Body of pancreas (tissue), 4 donors: Measurements from ENCODE around the gene CFAP61.

Experiments
- POLR2A ChIP-seq, 3 donors: fragments of 450-650 bp; IDR thresholded peaks; one replicate each; pipeline ENCODE4 v1.6.1; 2016; ENCODE audit warnings: antibody characterized with exemption in 3 of 3, mild to moderate bottlenecking in 2 of 3
- TF ChIP-seq, protein P1 (sequence below), 7 experiments: fragments of 450-650 bp in 4 of 7; fragments of 200-600 bp in 3 of 7; sonication (generic) in 3 of 7; IDR thresholded peaks; one replicate each; pipeline ENCODE4 v1.5.1; 2016 to 2019; ENCODE audit warnings: antibody characterized with exemption in 7 of 7

DNA sequence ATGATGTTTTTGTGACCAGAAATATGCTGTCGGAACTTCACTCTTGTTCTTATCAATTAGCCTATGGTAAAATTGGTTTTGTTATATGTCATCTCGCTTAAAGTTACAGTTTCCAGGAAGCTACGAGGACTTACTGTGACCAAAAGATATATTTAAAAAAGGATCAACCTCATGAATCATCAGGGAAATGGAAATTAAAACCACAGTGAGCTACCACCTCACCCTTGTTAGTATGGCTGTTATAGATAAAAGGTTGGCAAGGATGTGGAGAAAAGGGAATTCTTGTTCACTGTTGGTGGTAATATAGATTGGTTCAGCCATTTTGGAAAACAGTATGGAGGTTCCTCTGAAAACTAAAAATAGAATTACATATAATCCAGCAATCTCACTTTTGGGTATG, 301.2 kb downstream of the CFAP61 start:
- TF ChIP-seq, protein P1, sequence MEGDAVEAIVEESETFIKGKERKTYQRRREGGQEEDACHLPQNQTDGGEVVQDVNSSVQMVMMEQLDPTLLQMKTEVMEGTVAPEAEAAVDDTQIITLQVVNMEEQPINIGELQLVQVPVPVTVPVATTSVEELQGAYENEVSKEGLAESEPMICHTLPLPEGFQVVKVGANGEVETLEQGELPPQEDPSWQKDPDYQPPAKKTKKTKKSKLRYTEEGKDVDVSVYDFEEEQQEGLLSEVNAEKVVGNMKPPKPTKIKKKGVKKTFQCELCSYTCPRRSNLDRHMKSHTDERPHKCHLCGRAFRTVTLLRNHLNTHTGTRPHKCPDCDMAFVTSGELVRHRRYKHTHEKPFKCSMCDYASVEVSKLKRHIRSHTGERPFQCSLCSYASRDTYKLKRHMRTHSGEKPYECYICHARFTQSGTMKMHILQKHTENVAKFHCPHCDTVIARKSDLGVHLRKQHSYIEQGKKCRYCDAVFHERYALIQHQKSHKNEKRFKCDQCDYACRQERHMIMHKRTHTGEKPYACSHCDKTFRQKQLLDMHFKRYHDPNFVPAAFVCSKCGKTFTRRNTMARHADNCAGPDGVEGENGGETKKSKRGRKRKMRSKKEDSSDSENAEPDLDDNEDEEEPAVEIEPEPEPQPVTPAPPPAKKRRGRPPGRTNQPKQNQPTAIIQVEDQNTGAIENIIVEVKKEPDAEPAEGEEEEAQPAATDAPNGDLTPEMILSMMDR (IDR thresholded peaks at IDR 0.05) = no peak
- no peak for TF ChIP-seq POLR2A (IDR thresholded peaks at IDR 0.05)
